ENCODE measurements around the gene ZNF616.

DNA sequence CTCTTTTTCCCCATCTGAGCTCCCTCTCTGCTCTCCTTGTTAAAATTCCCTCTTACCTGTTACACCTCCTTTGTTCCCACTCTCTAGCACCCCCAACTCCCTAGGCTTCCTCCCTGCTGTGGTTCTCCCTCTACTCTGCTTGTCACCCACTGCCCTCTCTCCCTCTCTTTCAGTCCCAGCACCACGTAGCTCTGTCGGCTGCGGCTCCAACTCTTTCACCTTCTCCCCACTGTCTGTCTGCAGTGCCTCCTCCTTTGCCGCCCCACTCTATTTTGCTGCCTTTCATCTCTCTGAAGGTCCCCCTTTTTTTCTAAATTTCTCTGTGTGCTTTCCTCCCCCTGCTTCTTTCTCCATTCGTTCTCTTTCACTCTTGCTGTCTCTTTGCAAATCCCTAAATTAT, 30.6 kb upstream of the ZNF616 start:
- TF ChIP-seq, protein P1, sequence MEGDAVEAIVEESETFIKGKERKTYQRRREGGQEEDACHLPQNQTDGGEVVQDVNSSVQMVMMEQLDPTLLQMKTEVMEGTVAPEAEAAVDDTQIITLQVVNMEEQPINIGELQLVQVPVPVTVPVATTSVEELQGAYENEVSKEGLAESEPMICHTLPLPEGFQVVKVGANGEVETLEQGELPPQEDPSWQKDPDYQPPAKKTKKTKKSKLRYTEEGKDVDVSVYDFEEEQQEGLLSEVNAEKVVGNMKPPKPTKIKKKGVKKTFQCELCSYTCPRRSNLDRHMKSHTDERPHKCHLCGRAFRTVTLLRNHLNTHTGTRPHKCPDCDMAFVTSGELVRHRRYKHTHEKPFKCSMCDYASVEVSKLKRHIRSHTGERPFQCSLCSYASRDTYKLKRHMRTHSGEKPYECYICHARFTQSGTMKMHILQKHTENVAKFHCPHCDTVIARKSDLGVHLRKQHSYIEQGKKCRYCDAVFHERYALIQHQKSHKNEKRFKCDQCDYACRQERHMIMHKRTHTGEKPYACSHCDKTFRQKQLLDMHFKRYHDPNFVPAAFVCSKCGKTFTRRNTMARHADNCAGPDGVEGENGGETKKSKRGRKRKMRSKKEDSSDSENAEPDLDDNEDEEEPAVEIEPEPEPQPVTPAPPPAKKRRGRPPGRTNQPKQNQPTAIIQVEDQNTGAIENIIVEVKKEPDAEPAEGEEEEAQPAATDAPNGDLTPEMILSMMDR (IDR thresholded peaks at IDR 0.05): no peak
- TF ChIP-seq POLR2A (IDR thresholded peaks at IDR 0.05): no peak

All from body of pancreas (tissue), 4 donors.